ENCODE data around the gene ZNF594.
"Not testable (repeated sequence)": the region's sequence is repeated elsewhere in the genome, so short reads cannot be mapped to it uniquely, and the experiment has no call there.

The ZNF594 gene

DNA sequence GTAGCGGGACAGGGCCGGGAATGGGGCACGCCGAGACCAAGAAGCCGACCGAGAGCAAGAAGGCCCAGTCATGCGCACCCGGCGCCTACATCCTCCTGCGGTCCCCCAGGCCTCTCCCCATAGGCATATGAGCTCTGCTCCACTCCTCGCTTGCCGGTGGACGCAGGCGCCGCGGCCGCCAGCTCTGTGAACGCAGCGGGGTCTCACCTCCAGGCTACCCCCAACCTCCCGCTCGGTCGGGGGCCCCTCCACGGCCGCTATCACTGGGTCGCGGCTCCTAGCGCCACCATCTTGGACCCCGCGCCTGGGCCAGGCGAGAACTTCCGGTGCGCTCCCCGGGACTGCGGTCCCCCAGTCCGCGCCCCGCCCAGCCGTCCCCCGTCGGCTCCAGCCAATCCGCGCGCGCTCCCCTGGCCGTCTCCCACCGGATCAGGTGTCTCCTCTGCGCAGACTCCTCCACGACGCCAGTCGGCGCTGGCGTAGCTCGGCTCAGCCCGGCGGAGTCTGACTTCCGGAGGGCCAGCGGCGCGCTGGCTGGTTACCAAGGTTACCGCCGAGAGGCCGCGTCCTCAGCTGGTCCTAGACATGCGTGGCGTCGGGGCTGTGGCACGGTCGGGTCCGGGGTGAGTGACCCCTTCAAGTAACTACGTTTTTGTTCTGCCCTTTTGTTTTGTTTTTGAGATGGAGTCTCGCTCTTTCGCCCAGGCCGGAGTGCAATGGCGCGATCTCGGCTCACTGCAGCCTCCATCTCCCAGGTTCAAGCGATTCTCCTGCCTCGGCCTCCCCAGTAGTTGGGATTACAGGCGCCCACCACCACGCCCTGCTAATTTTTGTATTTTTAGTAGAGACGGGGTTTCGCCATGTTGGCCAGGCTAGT, at the start of gene ZNF594:
Gene ZNF594, minus strand, starts transcription at position 328 of the 877 bp plus-strand sequence. CDS start 7,612 bp downstream, outside the sequence.
- peak; percentile 100 for ATAC-seq
- TF ChIP-seq TOX (CRISPR knock-in tag; IDR thresholded peaks at IDR 0.05; ENCODE audit: borderline replicate concordance) (no peak), ZNF565 (CRISPR knock-in tag; conservative IDR thresholded peaks at IDR 0.05; ENCODE audit: low read depth) (no peak), OSR1 (CRISPR knock-in tag; IDR thresholded peaks at IDR 0.05) (no peak), GLIS3 (CRISPR knock-in tag; IDR thresholded peaks at IDR 0.05) (no peak), ZNF70 (CRISPR knock-in tag; IDR thresholded peaks at IDR 0.05) (no peak), BACH2 (CRISPR knock-in tag; IDR thresholded peaks at IDR 0.05; ENCODE audit: borderline replicate concordance) (no peak)
- TF ChIP-seq, protein P1, sequence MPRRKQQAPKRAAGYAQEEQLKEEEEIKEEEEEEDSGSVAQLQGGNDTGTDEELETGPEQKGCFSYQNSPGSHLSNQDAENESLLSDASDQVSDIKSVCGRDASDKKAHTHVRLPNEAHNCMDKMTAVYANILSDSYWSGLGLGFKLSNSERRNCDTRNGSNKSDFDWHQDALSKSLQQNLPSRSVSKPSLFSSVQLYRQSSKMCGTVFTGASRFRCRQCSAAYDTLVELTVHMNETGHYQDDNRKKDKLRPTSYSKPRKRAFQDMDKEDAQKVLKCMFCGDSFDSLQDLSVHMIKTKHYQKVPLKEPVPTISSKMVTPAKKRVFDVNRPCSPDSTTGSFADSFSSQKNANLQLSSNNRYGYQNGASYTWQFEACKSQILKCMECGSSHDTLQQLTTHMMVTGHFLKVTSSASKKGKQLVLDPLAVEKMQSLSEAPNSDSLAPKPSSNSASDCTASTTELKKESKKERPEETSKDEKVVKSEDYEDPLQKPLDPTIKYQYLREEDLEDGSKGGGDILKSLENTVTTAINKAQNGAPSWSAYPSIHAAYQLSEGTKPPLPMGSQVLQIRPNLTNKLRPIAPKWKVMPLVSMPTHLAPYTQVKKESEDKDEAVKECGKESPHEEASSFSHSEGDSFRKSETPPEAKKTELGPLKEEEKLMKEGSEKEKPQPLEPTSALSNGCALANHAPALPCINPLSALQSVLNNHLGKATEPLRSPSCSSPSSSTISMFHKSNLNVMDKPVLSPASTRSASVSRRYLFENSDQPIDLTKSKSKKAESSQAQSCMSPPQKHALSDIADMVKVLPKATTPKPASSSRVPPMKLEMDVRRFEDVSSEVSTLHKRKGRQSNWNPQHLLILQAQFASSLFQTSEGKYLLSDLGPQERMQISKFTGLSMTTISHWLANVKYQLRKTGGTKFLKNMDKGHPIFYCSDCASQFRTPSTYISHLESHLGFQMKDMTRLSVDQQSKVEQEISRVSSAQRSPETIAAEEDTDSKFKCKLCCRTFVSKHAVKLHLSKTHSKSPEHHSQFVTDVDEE (CRISPR knock-in tag; IDR thresholded peaks at IDR 0.05), result no peak; the same call in 1 of the 2 replicates
- TF ChIP-seq, protein P2, sequence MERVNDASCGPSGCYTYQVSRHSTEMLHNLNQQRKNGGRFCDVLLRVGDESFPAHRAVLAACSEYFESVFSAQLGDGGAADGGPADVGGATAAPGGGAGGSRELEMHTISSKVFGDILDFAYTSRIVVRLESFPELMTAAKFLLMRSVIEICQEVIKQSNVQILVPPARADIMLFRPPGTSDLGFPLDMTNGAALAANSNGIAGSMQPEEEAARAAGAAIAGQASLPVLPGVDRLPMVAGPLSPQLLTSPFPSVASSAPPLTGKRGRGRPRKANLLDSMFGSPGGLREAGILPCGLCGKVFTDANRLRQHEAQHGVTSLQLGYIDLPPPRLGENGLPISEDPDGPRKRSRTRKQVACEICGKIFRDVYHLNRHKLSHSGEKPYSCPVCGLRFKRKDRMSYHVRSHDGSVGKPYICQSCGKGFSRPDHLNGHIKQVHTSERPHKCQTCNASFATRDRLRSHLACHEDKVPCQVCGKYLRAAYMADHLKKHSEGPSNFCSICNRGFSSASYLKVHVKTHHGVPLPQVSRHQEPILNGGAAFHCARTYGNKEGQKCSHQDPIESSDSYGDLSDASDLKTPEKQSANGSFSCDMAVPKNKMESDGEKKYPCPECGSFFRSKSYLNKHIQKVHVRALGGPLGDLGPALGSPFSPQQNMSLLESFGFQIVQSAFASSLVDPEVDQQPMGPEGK (CRISPR knock-in tag; IDR thresholded peaks at IDR 0.05; ENCODE audit: borderline replicate concordance), result 0 out of 2 replicates have a peak, but pooled peaks have one; percentile 37

DNA sequence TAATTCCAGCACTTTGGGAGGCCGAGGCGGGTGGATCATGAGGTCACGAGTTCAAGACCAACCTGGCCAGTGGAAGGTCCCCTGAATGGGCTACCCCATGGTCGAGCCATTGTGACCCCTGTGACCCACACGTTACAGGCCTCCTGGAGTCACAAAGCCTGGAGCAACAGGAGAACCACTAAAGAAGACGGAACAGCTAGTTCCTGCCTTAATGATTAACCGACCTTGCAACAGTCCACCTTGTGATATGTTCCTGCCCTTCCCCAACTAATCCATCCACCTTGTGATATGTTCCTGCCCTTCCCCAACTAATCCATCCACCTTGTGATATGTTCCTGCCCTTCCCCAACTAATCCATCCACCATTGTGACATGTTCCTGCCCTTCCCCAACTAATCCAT, 48.1 kb upstream of the ZNF594 start:
- not testable (repeated sequence) for ATAC-seq

DNA sequence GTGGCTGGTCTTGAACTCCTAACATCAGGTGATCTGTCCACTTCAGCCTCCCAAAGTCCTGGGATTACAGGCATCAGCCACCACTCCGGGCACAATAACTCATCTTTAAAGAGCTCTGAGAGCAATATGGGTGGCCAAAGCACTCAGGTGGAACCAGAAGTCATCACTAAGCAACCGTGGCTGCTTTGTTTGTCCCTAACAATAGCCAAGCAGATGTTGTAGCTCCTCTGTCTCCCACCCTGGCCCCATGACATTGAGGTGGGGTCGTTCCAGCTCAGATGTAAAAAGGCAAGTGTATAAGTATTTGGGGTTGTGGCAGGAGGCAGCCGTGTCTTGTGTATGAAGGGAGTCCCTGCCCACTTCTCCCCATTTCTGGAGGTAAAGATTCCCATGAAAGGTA, 46.7 kb upstream of the ZNF594 start:
- ATAC-seq, result no peak
- TF ChIP-seq ZC3H10 (CRISPR knock-in tag; IDR thresholded peaks at IDR 0.05) (no peak), CSDC2 (CRISPR knock-in tag; IDR thresholded peaks at IDR 0.05) (no peak), ZNF70 (CRISPR knock-in tag; IDR thresholded peaks at IDR 0.05) (no peak), BACH2 (CRISPR knock-in tag; IDR thresholded peaks at IDR 0.05; ENCODE audit: borderline replicate concordance) (no peak), PPARA (CRISPR knock-in tag; IDR thresholded peaks at IDR 0.05; ENCODE audit: borderline replicate concordance) (no peak), OSR1 (CRISPR knock-in tag; IDR thresholded peaks at IDR 0.05) (no peak), ISL1 (CRISPR knock-in tag; IDR thresholded peaks at IDR 0.05) (no peak), ZFP3 (CRISPR knock-in tag; IDR thresholded peaks at IDR 0.05) (no peak), ZFP30 (CRISPR knock-in tag; IDR thresholded peaks at IDR 0.05) (no peak), GLIS3 (CRISPR knock-in tag; IDR thresholded peaks at IDR 0.05) (no peak), ARNTL (CRISPR knock-in tag; IDR thresholded peaks at IDR 0.05; ENCODE audit: borderline replicate concordance, low read depth) (no peak), CSRNP3 (CRISPR knock-in tag; IDR thresholded peaks at IDR 0.05) (no peak), CREB5 (CRISPR knock-in tag; IDR thresholded peaks at IDR 0.05; ENCODE audit: low read depth) (no peak), ESRRG (CRISPR knock-in tag; IDR thresholded peaks at IDR 0.05) (no peak), RARB (CRISPR knock-in tag; IDR thresholded peaks at IDR 0.05) (no peak)
- TF ChIP-seq, protein P1 (CRISPR knock-in tag; IDR thresholded peaks at IDR 0.05), result no peak
- TF ChIP-seq, protein P2 (CRISPR knock-in tag; IDR thresholded peaks at IDR 0.05; ENCODE audit: borderline replicate concordance), result no peak
- TF ChIP-seq, protein P3, sequence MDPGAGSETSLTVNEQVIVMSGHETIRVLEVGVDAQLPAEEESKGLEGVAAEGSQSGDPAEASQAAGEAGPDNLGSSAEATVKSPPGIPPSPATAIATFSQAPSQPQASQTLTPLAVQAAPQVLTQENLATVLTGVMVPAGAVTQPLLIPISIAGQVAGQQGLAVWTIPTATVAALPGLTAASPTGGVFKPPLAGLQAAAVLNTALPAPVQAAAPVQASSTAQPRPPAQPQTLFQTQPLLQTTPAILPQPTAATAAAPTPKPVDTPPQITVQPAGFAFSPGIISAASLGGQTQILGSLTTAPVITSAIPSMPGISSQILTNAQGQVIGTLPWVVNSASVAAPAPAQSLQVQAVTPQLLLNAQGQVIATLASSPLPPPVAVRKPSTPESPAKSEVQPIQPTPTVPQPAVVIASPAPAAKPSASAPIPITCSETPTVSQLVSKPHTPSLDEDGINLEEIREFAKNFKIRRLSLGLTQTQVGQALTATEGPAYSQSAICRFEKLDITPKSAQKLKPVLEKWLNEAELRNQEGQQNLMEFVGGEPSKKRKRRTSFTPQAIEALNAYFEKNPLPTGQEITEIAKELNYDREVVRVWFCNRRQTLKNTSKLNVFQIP (CRISPR knock-in tag; IDR thresholded peaks at IDR 0.05; ENCODE audit: borderline replicate concordance, low read depth), result no peak
